SK-N-SH treated with all-trans-retinoic acid at 6 μM for 48 hours (cell line): Measurements from ENCODE around the gene RNF207.

Experiments used
- ATAC-seq: fragments of 200-7000 bp; cut with Tn5 transposase; 3 replicates; pipeline ENCODE4 v1.9.1; 2020; ENCODE audit warnings: mild to moderate bottlenecking, moderate library complexity
- ARNTL ChIP-seq: fragments of 450-650 bp; formaldehyde crosslinking; IDR thresholded peaks from 2 replicates; pipeline ENCODE4 v1.5.0; 2020; ENCODE audit warnings: low read depth, mild to moderate bottlenecking, moderate library complexity, borderline replicate concordance
- BACH2 ChIP-seq: fragments of 250-450 bp; sonication (Bioruptor Pico); IDR thresholded peaks from 2 replicates; pipeline ENCODE4 v1.9.0; 2021; ENCODE audit warnings: mild to moderate bottlenecking, borderline replicate concordance
- CREB5 ChIP-seq: fragments of 250-450 bp; sonication (Bioruptor Pico); IDR thresholded peaks from 2 replicates; pipeline ENCODE4 v1.5.1; 2020; ENCODE audit warnings: low read depth, mild to moderate bottlenecking, moderate library complexity
- CSDC2 ChIP-seq: fragments of 250-450 bp; sonication (Bioruptor Pico); IDR thresholded peaks from 2 replicates; pipeline ENCODE4 v1.5.0; 2020; ENCODE audit warnings: mild to moderate bottlenecking, moderate library complexity
- CSRNP3 ChIP-seq: fragments of 250-450 bp; sonication (Bioruptor Pico); IDR thresholded peaks from 2 replicates; pipeline ENCODE4 v1.5.1; 2021; ENCODE audit warnings: mild to moderate bottlenecking, moderate library complexity
- ESRRG ChIP-seq: fragments of 250-450 bp; sonication (Bioruptor Pico); IDR thresholded peaks from 2 replicates; pipeline ENCODE4 v1.6.1; 2021; ENCODE audit warnings: mild to moderate bottlenecking
- GLIS3 ChIP-seq: fragments of 250-450 bp; sonication (Bioruptor Pico); IDR thresholded peaks from 2 replicates; pipeline ENCODE4 v1.5.0; 2020; ENCODE audit warnings: mild to moderate bottlenecking, moderate library complexity
- ISL1 ChIP-seq: fragments of 250-450 bp; sonication (Bioruptor Pico); IDR thresholded peaks from 2 replicates; pipeline ENCODE4 v2.1.2; 2022; ENCODE audit warnings: mild to moderate bottlenecking, moderate library complexity
- OSR1 ChIP-seq: fragments of 250-450 bp; sonication (Bioruptor Pico); IDR thresholded peaks from 2 replicates; pipeline ENCODE4 v1.8.0; 2022; ENCODE audit warnings: moderate library complexity, mild to moderate bottlenecking, inconsistent platforms
- PATZ1 ChIP-seq: fragments of 250-450 bp; sonication (Bioruptor Pico); IDR thresholded peaks from 2 replicates; pipeline ENCODE4 v1.8.0; 2020; ENCODE audit warnings: mild to moderate bottlenecking, moderate library complexity, borderline replicate concordance
- POU6F1 ChIP-seq: fragments of 250-450 bp; sonication (Bioruptor Pico); IDR thresholded peaks from 2 replicates; pipeline ENCODE4 v1.8.0; 2021; ENCODE audit warnings: low read depth, mild to moderate bottlenecking, moderate library complexity, borderline replicate concordance
- PPARA ChIP-seq: fragments of 250-450 bp; sonication (Bioruptor Pico); IDR thresholded peaks from 2 replicates; pipeline ENCODE4 v1.5.0; 2020; ENCODE audit warnings: mild to moderate bottlenecking, borderline replicate concordance
- RARB ChIP-seq: fragments of 250-450 bp; sonication (Bioruptor Pico); IDR thresholded peaks from 2 replicates; pipeline ENCODE4 v1.8.0; 2021; ENCODE audit warnings: mild to moderate bottlenecking, moderate library complexity
- TCF4 ChIP-seq: fragments of 250-450 bp; sonication (Bioruptor Pico); IDR thresholded peaks from 2 replicates; pipeline ENCODE4 v1.8.0; 2021; ENCODE audit warnings: mild to moderate bottlenecking, moderate library complexity, borderline replicate concordance
- TOX ChIP-seq: fragments of 250-450 bp; sonication (Bioruptor Pico); IDR thresholded peaks from 2 replicates; pipeline ENCODE4 v1.8.0; 2021; ENCODE audit warnings: mild to moderate bottlenecking, moderate library complexity, borderline replicate concordance
- TSHZ2 ChIP-seq: fragments of 250-450 bp; sonication (Bioruptor Pico); IDR thresholded peaks from 2 replicates; pipeline ENCODE4 v1.5.0; 2020; ENCODE audit warnings: mild to moderate bottlenecking, moderate library complexity
- ZC3H10 ChIP-seq: fragments of 250-450 bp; sonication (Bioruptor Pico); IDR thresholded peaks from 2 replicates; pipeline ENCODE4 v1.5.1; 2021; ENCODE audit warnings: mild to moderate bottlenecking, moderate library complexity
- ZFP3 ChIP-seq: fragments of 250-450 bp; sonication (Bioruptor Pico); IDR thresholded peaks from 2 replicates; pipeline ENCODE4 v1.5.0; 2020; ENCODE audit warnings: mild to moderate bottlenecking, moderate library complexity
- ZFP30 ChIP-seq: fragments of 450-650 bp; formaldehyde crosslinking; IDR thresholded peaks from 2 replicates; pipeline ENCODE4 v1.5.0; 2022; ENCODE audit warnings: mild to moderate bottlenecking, moderate library complexity
- ZNF565 ChIP-seq: fragments of 450-650 bp; formaldehyde crosslinking; conservative IDR thresholded peaks from 2 replicates; pipeline ENCODE4 v1.5.0; 2020; ENCODE audit warnings: low read depth, mild to moderate bottlenecking, moderate library complexity
- ZNF8 ChIP-seq: fragments of 450-650 bp; formaldehyde crosslinking; IDR thresholded peaks from 2 replicates; pipeline ENCODE4 v1.5.0; 2020; ENCODE audit warnings: mild to moderate bottlenecking, moderate library complexity

The RNF207 gene

GRCh38 chr1:6249739-6250689, 44.1 kb downstream of the RNF207 start:
- ATAC-seq: no peak
- no peak for TF ChIP-seq RARB (CRISPR knock-in tag)
- TF ChIP-seq ZNF565 (CRISPR knock-in tag): no peak
- TF ChIP-seq TOX (CRISPR knock-in tag): no peak
- no peak for TF ChIP-seq POU6F1 (CRISPR knock-in tag)
- no peak for TF ChIP-seq ZC3H10 (CRISPR knock-in tag)
- no peak for TF ChIP-seq ARNTL (CRISPR knock-in tag)
- TF ChIP-seq ZFP30 (CRISPR knock-in tag): no peak
- no peak for TF ChIP-seq CREB5 (CRISPR knock-in tag)
- no peak for TF ChIP-seq TCF4 (CRISPR knock-in tag)
- no peak for TF ChIP-seq ESRRG (CRISPR knock-in tag)
- no peak for TF ChIP-seq PATZ1 (CRISPR knock-in tag)
- no peak for TF ChIP-seq TSHZ2 (CRISPR knock-in tag)
- no peak for TF ChIP-seq ISL1
- no peak for TF ChIP-seq PPARA (CRISPR knock-in tag)
- TF ChIP-seq OSR1: no peak
- no peak for TF ChIP-seq CSDC2 (CRISPR knock-in tag)
- no peak for TF ChIP-seq GLIS3 (CRISPR knock-in tag)
- no peak for TF ChIP-seq BACH2 (CRISPR knock-in tag)
- no peak for TF ChIP-seq CSRNP3 (CRISPR knock-in tag)
- TF ChIP-seq ZFP3 (CRISPR knock-in tag): no peak

- no peak for ATAC-seq
- no peak for TF ChIP-seq TCF4 (CRISPR knock-in tag)
- TF ChIP-seq ZFP30 (CRISPR knock-in tag): no peak
- TF ChIP-seq CSDC2 (CRISPR knock-in tag): no peak
- no peak for TF ChIP-seq ZNF8 (CRISPR knock-in tag)
- TF ChIP-seq CREB5 (CRISPR knock-in tag): no peak
- TF ChIP-seq RARB (CRISPR knock-in tag): no peak
- no peak for TF ChIP-seq PPARA (CRISPR knock-in tag)
- no peak for TF ChIP-seq ZNF565 (CRISPR knock-in tag)
These were observed 45.3 kb downstream of the RNF207 start for GRCh38 chr1:6251233-6251632.
